T-helper 17 cell (primary cell): ENCODE measurements around the gene HES4. TPM values are rescaled to one million over a fixed set of nuclear protein-coding genes. Genes with fewer than 3 reads are reported as not detected.
"Not testable (repeated sequence)": the region's sequence is repeated elsewhere in the genome, so short reads cannot be mapped to it uniquely, and the experiment has no call there.

Experiments
- ATAC-seq: fragments of 150-1000 bp; cut with Tn5 transposase; 2 replicates; pipeline ENCODE4 v1.10.0; 2021; ENCODE audit warnings: mild to moderate bottlenecking, moderate library complexity
- DNase-seq, 3 donors: peaks; one replicate each; pipeline versions ENCODE4 v3.0.0 to v3.0.0-alpha.2; 2020 to 2021
- H3K9me3 ChIP-seq: one replicate; pipeline ENCODE4 v1.7.0; 2013; ENCODE audit warnings: low read length, mild to moderate bottlenecking; ENCODE audit not compliant: control insufficient read depth, poor library complexity, severe bottlenecking
- H3K27ac Mint-ChIP-seq: one replicate; pipeline ENCODE4 v1.8.0; 2022; ENCODE audit warnings: mild to moderate bottlenecking, moderate library complexity, mixed read lengths
- H3K27me3 Mint-ChIP-seq: one replicate; pipeline ENCODE4 v1.8.0; 2022; ENCODE audit warnings: mixed read lengths
- H3K36me3 Mint-ChIP-seq: one replicate; pipeline ENCODE4 v1.8.0; 2022; ENCODE audit warnings: low read depth, mixed read lengths
- H3K4me1 Mint-ChIP-seq: one replicate; pipeline ENCODE4 v1.8.0; 2022; ENCODE audit warnings: mild to moderate bottlenecking, mixed read lengths
- H3K4me3 Mint-ChIP-seq: one replicate; pipeline ENCODE4 v1.8.0; 2022; ENCODE audit warnings: mild to moderate bottlenecking, moderate library complexity, mixed read lengths
- total RNA-seq, 4 donors: library from RNA in 2 of 4; stranded (reverse) in 2 of 4; gene quantifications; one replicate each; pipeline ENCODE4 v1.2.3 and lab custom pipeline; 2022 to 2026

HES4 gene
- total RNA-seq, 2 donors from 2014 or later, result 9.6 to 10.5 TPM

- DNase-seq (peak; percentile 66 to 82 (median 77)), ATAC-seq (peak; percentile 95)
- H3K9me3 ChIP-seq, result no peaks in the 10 kb centered on the region
- Mint-ChIP-seq H3K27ac (no peak overlapping the region), H3K27me3 (peaks cover 20% of the 10 kb centered on the region), H3K4me1 (peaks cover 14% of the 10 kb centered on the region), H3K36me3 (no peaks in the 10 kb centered on the region), H3K4me3 (peak overlapping the region; percentile 87)
These were observed 40.4 kb upstream of the HES4 start for GRCh38 chr1:1040004-1040991.

- Mint-ChIP-seq H3K27ac (no peak overlapping the region), H3K36me3 (no peaks in the 10 kb centered on the region), H3K4me1 (peaks cover 14% of the 10 kb centered on the region), H3K27me3 (peaks cover 20% of the 10 kb centered on the region), H3K4me3 (peak overlapping the region; percentile 87)
- H3K9me3 ChIP-seq, result no peaks in the 10 kb centered on the region
- no peak for DNase-seq
- ATAC-seq, result no peak
These were observed 39.4 kb upstream of the HES4 start for GRCh38 chr1:1039145-1039910.

GRCh38 chr1:1038694-1039093 lies 38.8 kb upstream of the HES4 start:
- Mint-ChIP-seq H3K4me1 (peaks cover 14% of the 10 kb centered on the region), H3K27ac (no peak overlapping the region), H3K27me3 (peaks cover 20% of the 10 kb centered on the region), H3K36me3 (no peaks in the 10 kb centered on the region), H3K4me3 (peak overlapping the region; percentile 52)
- H3K9me3 ChIP-seq, result no peaks in the 10 kb centered on the region
- DNase-seq (no peak), ATAC-seq (no peak)

- Mint-ChIP-seq H3K27ac (no peak overlapping the region), H3K4me3 (no peak overlapping the region), H3K4me1 (peaks cover 14% of the 10 kb centered on the region), H3K36me3 (no peaks in the 10 kb centered on the region), H3K27me3 (peaks cover 20% of the 10 kb centered on the region)
- no peaks in the 10 kb centered on the region for H3K9me3 ChIP-seq
- ATAC-seq (no peak), DNase-seq (no peak)
These were observed 37.8 kb upstream of the HES4 start for GRCh38 chr1:1037366-1038327.

- ATAC-seq, result no peak
- no peak for DNase-seq
- Mint-ChIP-seq H3K4me1 (peaks cover 19% of the 10 kb centered on the region), H3K27me3 (peaks cover 28% of the 10 kb centered on the region), H3K4me3 (no peak overlapping the region), H3K36me3 (no peaks in the 10 kb centered on the region), H3K27ac (no peak overlapping the region)
- H3K9me3 ChIP-seq, result no peaks in the 10 kb centered on the region
These were observed 35.5 kb upstream of the HES4 start for GRCh38 chr1:1035291-1035943.

GRCh38 chr1:1034439-1034781 lies 34.5 kb upstream of the HES4 start:
- Mint-ChIP-seq H3K36me3 (no peaks in the 10 kb centered on the region), H3K27me3 (peaks cover 28% of the 10 kb centered on the region), H3K4me3 (peak overlapping the region; percentile 80), H3K4me1 (peaks cover 13% of the 10 kb centered on the region), H3K27ac (no peak overlapping the region)
- ATAC-seq (no peak), DNase-seq (no peak)
- no peaks in the 10 kb centered on the region for H3K9me3 ChIP-seq

- Mint-ChIP-seq H3K27me3 (peaks cover 24% of the 10 kb centered on the region), H3K27ac (no peak overlapping the region), H3K4me3 (peak overlapping the region; percentile 80), H3K36me3 (no peaks in the 10 kb centered on the region), H3K4me1 (peaks cover 10% of the 10 kb centered on the region)
- DNase-seq (no peak), ATAC-seq (no peak)
- no peaks in the 10 kb centered on the region for H3K9me3 ChIP-seq
These were observed 34.0 kb upstream of the HES4 start for GRCh38 chr1:1033731-1034438.

GRCh38 chr1:1033009-1033587 lies 33.2 kb upstream of the HES4 start:
- Mint-ChIP-seq H3K4me1 (peaks cover 6% of the 10 kb centered on the region), H3K36me3 (no peaks in the 10 kb centered on the region), H3K27ac (no peak overlapping the region), H3K4me3 (peak overlapping the region; percentile 60), H3K27me3 (peaks cover 18% of the 10 kb centered on the region)
- no peaks in the 10 kb centered on the region for H3K9me3 ChIP-seq
- peak; percentile 92 for ATAC-seq
- DNase-seq, result peak; percentile 72 to 80 (median 74)

GRCh38 chr1:1032424-1032823 lies 32.5 kb upstream of the HES4 start:
- peak overlapping the region; percentile 75 for H3K4me3 Mint-ChIP-seq
- peak overlapping the region; percentile 11 for H3K27ac Mint-ChIP-seq
- H3K4me1 Mint-ChIP-seq, result peaks cover 6% of the 10 kb centered on the region
- no peaks in the 10 kb centered on the region for H3K9me3 ChIP-seq
- no peaks in the 10 kb centered on the region for H3K36me3 Mint-ChIP-seq
- ATAC-seq, result no peak
- H3K27me3 Mint-ChIP-seq, result peaks cover 18% of the 10 kb centered on the region
- no peak for DNase-seq

GRCh38 chr1:1031659-1032235 lies 31.9 kb upstream of the HES4 start:
- Mint-ChIP-seq H3K4me3 (peak overlapping the region; percentile 75), H3K27me3 (peaks cover 18% of the 10 kb centered on the region), H3K27ac (no peak overlapping the region), H3K4me1 (peaks cover 6% of the 10 kb centered on the region), H3K36me3 (no peaks in the 10 kb centered on the region)
- ATAC-seq (no peak), DNase-seq (no peak)
- no peaks in the 10 kb centered on the region for H3K9me3 ChIP-seq

GRCh38 chr1:1030867-1031658 lies 31.2 kb upstream of the HES4 start:
- H3K4me1 Mint-ChIP-seq, H3K27ac Mint-ChIP-seq, DNase-seq, H3K36me3 Mint-ChIP-seq, H3K9me3 ChIP-seq, ATAC-seq, H3K4me3 Mint-ChIP-seq: not testable (repeated sequence)
- H3K27me3 Mint-ChIP-seq, result peaks cover 12% of the 10 kb centered on the region
